ENCODE measurements around the gene CFAP206.

The CFAP206 gene, protein sequence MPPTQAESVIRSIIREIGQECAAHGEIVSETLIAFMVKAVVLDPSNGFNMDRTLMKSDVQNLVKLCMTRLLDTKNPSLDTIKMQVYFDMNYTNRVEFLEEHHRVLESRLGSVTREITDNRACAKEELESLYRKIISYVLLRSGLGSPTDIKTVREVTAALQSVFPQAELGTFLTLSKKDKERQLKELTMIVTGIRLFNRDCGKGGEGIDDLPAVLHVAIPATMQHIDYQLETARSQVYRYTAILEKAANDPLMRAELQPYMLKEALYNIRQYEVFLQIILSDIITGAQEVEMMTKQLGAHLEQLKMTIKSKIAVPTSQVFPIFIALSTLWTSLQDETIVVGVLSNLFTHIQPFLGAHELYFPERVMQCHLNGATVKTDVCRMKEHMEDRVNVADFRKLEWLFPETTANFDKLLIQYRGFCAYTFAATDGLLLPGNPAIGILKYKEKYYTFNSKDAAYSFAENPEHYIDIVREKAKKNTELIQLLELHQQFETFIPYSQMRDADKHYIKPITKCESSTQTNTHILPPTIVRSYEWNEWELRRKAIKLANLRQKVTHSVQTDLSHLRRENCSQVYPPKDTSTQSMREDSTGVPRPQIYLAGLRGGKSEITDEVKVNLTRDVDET

DNA sequence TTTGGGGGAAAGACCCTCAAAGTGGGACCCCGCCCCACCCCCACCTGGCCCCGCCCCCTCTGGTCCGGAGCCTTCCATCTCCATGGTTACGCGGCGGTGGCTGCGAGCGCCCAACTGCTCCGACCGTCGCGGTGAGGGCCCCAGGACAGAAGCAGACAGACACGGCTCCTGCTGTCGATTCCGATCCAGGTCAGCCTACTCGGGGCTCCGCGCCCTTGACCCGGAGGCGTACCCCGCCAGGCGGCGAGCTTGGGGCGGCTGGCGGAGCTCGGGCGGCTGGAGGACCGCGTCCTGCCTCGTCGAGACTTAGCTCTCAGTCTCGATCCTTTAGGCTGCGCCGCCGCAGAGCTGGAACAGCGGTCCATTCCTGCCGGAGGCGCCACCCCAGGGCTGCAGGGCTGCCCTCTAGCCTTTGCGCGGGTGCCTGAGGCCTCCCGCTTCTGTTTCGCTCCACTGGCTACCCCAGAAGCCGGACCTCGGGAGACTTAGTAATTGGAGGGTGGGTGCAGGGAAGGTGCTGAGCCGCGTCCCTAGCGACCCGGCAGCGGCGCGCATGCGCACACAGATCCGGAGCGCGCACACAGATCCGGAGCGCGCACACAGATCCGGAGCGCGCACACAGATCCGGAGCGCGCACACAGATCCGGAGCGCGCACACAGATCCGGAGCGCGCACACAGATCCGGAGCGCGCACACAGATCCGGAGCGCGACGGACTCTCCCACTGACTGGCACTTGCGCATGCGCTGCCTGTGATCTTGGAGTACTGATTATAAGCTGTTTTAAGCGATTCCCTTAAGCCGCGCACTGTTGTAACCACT is at the start of gene CFAP206:
TSS of gene CFAP206 (plus strand) at position 72 of the 820 bp plus-strand sequence. CDS start 1,868 bp downstream, outside the sequence.
- DNase-seq (ENCODE audit: low read depth): peak; percentile 80

DNA sequence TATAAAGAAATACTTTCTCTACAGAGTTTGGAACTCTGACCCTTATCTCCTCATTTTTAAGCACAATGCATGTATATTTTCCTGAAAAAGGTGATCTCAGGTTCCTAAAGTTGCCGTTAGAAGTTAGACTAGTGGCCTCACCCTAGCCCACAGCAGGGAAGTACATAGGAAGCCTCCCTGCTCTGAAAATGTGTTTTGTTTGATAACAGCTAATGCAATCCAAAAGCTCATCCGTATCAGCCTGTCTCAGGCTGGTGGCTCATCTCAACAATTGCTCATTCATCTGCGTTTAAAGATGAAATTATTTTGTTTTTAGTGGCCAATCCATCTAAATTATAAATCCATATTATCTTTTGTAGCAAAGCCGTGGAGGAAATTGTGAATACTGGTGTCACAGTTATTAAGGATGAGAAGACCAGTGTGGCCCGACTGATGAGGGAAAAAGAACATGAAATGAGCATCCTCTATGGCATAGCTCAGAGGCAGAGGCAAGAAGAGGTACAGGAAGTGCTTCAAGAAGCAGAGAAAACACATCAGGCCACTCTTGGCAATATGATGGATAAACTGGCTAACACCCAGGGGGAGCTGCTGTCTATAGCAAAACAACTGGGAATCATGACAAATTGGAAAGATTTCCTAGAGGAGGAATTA is 43.0 kb upstream of the CFAP206 start:
- no peak for DNase-seq (ENCODE audit: low read depth)

DNA sequence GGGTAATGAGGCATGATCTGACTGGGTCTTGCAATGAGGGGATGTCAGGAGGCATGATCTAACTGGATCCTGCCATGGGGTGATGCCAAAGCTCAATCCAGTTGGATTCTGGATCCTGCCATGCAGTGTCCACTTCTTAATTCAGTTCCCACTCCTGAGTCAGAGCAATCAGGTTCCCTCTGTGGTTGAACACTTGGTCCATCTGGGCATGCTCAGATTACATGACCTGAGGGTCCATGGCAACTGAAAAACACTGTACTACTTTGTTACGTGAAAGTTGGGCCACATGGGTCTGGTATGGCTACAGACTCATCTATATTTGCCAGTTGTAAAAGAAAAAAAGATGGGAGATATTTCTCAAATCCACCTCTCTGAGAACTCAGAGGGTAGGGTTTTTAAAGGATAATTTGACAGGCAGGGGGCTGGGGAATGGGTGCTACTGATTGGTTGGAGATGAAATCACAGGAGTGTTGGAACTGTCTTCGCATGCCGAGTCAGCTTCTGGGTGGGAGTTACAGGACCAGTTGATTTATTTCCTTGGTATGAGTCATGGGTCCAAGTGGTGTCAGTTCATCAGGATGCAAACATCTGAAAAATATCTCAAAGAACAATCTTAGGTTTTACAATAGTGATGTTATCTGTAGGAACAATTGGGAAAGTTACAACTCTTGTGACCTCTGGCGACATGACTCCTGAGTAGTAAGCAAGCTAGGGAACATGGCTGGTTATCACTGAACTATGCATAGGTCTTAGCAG is 41.5 kb upstream of the CFAP206 start:
- DNase-seq (ENCODE audit: low read depth): peak; percentile 65

DNA sequence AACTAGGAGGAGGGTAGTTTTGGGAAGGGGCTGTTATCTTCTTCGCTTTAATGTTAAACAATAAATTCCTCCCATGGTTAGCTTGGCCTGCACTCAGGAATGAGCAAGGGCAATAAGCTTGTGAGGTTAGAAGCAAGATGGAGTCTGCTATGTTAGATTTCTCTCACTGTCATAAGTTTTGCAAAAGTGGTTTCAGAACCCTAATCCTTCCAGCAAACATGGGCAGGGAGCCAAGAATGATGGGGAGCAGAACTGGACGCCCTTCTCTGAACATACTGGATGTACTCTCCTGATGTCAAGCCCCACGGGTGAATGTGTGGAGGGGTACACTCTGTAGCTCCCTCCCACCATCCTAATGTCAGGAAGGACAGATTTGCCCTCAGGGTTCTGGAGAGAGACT is 40.9 kb upstream of the CFAP206 start:
- peak; percentile 13 for DNase-seq (ENCODE audit: low read depth)

DNA sequence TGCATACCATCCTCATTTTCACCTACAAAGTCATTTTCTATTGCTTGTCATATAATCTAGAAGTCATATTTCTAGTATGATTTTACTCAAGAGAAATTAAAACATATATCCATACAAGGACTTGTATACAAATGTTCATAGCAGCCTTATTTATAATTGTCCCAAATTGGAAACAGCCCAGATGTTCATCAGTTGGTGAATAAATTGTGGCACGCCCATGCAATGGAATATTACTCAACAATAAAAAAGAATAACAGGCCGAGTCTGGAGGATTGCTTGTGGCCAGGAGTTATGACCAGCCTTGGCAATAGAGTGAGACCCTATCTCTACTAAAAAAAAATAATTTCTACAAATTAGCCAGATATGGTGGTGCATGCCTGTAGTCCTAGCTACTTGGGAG is 34.4 kb upstream of the CFAP206 start:
- no peak for DNase-seq (ENCODE audit: low read depth)

DNA sequence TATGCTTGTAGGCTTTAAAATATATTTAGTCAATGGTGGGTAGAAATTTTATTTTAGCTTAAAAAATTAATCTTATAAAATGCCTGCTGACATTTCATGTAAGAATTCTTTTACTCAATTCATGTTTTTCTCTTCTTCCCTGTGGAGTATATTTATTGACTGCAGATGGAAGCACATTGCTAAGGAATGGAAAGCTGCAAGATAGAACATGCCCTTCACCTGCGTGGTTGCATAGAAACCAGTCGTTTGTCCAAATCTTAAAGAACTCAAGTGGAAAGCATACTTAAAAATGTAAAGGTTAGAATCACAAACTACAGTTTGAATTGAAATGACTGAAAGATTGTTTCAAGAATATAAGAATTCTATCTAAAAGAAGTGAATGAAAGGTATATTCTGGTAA is 32.5 kb upstream of the CFAP206 start:
- no peak for DNase-seq (ENCODE audit: low read depth)

DNA sequence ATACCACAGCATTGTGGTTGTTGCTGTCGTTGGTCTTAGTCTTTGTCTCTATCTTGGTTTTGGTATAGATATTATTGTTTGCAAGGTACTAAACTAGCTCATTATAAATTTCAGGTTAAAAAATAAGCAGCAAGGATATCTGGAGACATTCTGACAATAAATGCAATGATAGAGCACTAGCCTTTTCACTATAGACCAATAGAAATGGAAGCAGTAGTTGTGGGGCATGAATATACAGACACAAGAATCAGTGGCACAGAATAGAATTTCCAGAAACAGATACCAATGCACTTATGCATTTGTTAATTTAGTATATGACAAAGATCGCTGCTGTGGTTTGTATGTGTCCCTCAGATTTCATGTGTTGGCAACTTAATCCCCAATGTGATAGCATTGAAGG is 31.1 kb upstream of the CFAP206 start:
- no peak for DNase-seq (ENCODE audit: low read depth)

DNA sequence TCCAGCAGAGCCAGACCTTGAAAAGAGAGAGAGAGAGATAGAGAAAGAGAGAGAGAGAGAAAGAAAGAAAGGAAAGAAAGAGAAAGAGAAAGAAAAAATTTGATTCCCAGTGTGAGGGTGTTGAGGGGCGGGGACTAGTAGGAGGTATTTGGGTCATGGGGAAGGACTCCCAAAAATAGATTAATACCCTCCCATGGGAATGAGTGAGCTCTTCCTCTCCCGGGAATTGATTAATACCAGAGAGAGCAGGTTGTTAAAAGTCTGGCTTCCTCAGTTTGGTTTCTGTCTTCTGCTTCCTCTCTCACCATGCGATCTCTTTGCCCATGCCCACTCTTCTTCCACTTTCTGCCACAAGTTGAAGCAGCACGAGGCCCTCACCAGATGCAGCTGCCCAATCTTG is 28.8 kb upstream of the CFAP206 start:
- DNase-seq (ENCODE audit: low read depth): no peak

DNA sequence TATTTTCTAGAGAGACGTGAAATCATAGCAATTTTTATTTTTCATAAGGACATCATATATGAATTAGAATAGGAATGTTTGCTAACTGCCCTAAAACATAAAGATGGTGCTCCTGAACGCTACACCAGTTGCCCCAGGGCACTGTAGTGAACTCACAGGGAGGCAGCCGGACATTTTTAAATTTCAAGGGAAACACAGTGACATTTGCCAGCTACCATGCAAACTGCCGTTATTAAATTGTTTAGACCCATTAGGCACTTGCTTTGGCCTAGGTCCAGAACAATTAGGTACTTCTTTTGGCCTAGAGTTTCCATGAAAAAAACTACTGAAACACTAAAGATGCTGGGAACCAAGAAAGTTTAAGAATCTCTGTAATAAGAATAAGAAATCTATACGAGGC is 24.9 kb upstream of the CFAP206 start:
- DNase-seq (ENCODE audit: low read depth): no peak

DNA sequence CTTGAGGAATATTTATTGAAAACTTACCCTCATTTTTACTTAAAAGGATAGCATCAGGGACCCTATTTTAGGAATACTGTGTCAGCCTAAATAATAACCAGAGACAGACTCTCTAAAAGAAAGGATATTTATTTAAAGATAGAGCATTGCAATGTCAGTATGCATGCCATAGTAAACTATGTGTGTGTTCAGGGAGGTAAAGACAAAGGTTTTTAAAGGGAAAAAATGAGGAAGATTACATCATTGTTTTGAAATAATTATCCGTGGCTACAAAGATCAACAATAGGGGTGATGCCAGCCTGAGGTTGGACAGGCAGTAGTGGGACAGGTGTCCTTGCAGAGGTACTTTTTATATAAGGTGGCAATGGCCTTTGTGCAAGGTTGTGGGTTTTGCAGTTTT is 23.7 kb upstream of the CFAP206 start:
- no peak for DNase-seq (ENCODE audit: low read depth)

DNA sequence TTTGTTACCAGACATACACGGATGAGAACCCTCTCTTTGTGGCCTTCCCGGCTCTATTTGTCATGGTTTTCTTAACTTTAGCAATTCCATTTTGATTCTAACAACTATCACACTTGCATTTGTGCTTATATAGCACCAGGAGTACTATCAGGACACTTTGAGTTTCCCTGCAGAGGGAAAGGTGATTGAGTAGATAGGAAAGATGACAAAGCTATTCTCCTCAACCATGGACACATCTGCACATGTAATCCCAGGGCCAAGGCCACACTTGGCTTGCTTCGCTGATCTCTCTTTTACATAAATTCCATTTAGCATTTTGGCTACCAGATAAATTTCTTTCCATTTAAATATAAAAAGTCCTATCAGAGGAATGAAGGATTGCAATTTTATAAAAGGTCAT is 23.3 kb upstream of the CFAP206 start:
- DNase-seq (ENCODE audit: low read depth): no peak

DNA sequence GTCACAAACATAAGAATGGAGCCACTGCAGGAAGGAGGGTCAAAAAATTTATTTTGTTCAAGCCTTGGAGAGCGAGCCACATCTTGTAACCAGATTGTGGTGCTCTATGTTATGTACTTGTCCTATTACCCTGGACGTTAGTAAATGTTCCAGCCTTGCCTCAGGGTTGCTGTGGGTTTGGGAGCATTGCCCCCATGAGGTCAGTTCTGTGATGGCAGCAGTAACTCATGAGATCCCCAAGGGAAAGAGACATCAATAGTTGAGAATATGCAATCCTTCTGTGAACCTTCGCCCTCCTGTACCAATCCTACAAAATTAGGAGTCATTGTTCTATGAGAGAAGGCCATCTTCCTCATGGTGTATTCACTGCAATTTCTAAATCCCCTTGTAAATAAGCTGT is 16.4 kb upstream of the CFAP206 start:
- DNase-seq (ENCODE audit: low read depth): peak; percentile 30

DNA sequence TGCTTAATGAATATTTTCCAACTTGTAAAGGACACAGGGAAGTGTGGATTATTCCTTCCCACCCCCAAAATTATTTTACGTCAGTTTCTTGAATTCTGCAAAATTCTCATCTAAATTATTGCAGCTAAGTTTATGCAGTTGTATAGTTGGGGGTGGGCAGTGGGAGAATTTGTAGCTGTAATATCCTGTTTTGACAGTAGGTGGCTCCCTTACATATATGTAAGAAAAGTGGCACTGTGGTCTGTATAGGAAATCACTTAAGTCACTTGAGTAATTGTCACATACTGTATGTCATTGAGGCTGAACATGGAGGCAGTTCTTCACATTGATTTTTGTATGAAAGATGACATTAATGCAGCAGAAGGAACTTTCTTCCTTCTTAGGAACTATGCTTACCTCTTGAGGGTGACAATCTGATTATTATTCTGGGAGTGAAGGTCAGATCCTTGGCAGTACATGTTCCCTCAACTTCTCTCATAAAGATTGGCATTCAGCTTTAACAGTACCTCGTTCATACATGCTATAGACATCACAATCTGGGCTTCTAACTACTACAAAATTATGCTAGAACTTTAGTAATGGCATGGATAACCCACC is 14.6 kb upstream of the CFAP206 start:
- peak; percentile 61 for DNase-seq (ENCODE audit: low read depth)

DNA sequence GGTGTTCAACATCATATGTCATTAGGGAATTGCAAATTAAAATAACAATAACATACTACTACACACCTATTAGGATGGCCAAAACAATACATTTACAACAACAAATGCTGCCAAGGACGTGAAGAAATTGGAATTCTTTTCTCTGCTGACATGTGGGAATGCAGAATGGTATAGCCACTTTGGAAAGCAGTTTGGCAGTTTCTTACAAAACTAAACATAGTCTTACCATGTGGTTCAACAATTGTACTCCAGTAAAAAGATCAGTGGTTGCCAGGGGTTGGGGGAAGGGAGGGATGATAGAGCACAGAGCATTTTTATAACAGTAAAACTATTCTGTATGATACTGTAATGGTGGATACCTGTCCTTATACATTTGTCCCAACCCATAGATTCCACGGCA is 12.3 kb upstream of the CFAP206 start:
- DNase-seq (ENCODE audit: low read depth): no peak

DNA sequence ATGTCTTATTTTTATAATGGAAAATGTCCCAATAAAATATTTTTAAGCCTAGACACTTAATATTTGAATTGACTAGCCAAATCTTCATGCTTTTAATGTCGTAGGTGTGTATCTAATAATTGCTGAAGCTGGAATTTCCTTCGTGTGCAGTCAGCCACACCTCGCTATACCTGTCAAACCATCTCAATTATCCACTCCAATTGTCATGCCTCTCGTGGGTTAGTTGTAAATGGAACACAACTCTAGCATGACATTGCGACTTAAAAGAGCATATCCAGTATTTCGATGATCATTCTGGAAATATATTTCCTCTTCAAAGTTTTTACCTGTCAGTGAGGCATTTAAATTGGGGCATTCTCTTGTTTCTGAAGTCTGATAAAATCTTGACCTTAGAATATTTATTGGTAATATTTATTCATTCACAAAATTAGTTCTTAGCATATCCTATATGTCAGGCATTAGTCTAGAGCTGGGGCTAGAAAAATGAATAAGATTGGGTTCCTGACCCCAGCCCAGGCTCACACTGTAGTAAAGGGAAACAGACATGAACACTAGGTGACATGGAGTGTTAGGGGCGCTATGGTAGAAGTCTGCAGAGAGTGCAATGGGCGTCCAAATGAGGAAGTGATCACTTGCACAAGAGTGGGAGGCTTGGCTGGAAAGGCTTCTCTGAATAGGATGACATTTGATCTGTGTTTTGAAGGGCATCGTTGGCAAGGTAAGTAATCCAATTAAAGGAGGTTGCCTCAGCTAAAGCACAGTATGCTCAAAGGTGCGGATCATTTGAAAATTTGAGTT is 11.0 kb upstream of the CFAP206 start:
- DNase-seq (ENCODE audit: low read depth): no peak

DNA sequence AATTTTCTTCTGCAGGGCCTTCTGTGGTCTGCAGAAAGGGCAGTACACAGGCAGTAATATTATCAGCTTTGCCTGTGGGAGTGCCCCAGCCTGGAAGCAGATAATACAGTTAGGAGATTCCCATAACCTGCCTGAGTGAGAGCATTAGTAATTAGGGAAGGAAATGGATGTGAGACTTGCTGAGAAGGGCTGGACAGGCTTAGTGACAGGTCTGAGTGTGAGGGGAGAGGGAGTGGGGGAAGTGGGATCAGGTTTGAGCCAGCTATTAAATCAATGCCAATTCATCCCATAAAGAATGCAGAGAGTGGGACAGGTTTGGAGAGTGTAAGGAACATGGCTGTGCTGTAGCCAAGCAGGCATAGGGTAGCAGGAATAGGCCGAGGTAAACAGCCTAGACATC is 10.1 kb upstream of the CFAP206 start:
- no peak for DNase-seq (ENCODE audit: low read depth)

DNA sequence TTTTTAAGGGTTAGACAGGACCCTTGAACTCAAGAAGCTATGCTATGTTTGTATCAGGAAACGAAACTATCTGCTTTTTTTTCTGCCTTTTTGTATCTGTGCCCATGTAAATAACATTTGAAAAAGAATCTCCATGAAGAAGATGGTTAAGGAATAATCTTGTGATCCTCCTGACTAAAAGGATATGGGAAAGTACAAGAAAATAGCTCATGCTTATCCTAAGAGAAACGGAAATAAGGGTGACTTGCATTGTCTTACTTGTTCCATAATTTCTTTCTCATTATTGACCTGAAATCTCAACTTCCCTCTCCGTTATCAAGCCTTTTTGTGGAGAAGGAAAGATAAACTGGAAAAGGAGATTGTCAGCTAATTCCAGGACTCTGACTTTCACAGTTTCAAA is 5.9 kb upstream of the CFAP206 start:
- no peak for DNase-seq (ENCODE audit: low read depth)

DNA sequence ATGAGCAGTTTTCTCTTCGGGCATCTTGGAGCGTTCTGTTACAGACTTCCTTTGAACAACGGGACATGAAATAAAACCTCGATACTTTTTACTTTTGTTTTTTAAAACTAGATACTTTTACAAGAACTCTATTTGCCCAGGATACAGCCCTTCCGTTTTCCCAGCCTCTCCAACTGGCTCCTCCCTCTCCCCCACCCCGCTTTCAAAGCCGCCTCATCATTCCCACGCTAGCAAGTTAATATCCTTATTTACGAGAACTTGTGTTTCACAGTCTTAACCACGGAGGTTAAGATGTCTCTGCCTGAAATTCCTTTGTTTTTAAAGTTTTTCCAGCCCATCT is 241 bp upstream of the CFAP206 start:
- DNase-seq (ENCODE audit: low read depth): peak; percentile 40

DNA sequence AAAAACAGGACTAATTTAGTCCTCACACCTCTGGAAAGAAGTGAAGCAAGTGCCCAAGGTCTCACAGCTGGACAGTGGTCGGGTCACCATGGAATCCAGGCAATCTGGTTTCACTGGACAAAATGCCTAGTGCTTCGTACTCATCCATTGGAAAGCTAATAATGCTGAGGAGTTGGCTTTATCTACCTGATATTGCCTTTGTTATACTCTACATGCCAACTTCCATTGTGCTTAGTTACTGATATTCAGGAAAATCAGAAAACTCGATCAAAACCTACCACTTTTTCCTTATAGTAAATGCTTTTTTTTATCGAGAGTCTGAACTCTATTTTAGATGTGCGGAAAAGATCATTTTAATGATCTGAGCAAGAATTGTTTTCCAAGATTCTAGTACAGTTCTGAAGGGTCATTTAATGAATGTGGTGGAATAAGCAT is 966 bp downstream of the CFAP206 start:
- DNase-seq (ENCODE audit: low read depth): no peak

DNA sequence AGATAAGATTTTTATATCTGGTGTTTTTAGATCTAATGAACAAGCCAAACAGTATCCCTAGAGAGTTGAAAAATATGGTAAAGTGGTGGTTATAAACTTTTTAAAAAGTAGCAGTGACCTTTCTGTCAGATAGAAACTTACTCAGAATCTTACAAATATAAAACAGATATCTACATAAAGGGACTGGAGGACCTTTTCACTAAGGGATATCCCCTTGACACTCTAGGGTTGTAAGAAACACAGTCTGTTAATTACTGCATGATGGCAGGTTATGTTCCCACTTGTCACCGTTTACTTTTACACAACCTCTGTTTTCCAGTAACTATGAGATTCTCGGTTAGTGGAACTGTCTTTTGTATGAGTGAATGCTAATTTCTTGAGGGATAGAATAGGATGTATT is 11.5 kb downstream of the CFAP206 start:
- DNase-seq (ENCODE audit: low read depth): no peak

Measured in amniotic epithelial cell (primary cell).